Measurements from ENCODE around the gene PGLYRP4.

PGLYRP4 gene

GRCh38 chr1:153396461-153396860 lies 47.8 kb upstream of the PGLYRP4 start:
- peaks cover 5% of the 10 kb centered on the region for H4K20me1 ChIP-seq (ENCODE audit: insufficient read depth, low read length)
- H3K4me3 ChIP-seq (ENCODE audit: low read depth in 1 of 2, low read length in 2 of 2), result no peak overlapping the region
- H3K79me2 ChIP-seq (ENCODE audit: insufficient read depth, low read length), result no peaks in the 10 kb centered on the region
- no peak overlapping the region for H2AFZ ChIP-seq (ENCODE audit: low read depth, low read length)
- H3K9ac ChIP-seq (ENCODE audit: low read depth, low read length), result no peak overlapping the region
- TF ChIP-seq EZH2 (IDR thresholded peaks at IDR 0.05; ENCODE audit: borderline replicate concordance, low read depth, low read length, severe bottlenecking) (no peak), CTCF (IDR thresholded peaks at IDR 0.05; ENCODE audit: borderline replicate concordance, extremely low read depth, low read length, poor library complexity, severe bottlenecking) (no peak)
- H3K27ac ChIP-seq (ENCODE audit: low read length), result no peak overlapping the region
- no peaks in the 10 kb centered on the region for H3K27me3 ChIP-seq (ENCODE audit: insufficient read depth, low read length, poor library complexity)
- DNase-seq (no peak), ATAC-seq (ENCODE audit: insufficient read depth, low read depth) (no peak)
- no peaks in the 10 kb centered on the region for H3K36me3 ChIP-seq (ENCODE audit: insufficient read depth, low read length)
- no peaks in the 10 kb centered on the region for H3K4me1 ChIP-seq (ENCODE audit: insufficient read depth, low read length)
- H3K9me3 ChIP-seq (ENCODE audit: insufficient read depth, low read length, severe bottlenecking), result no peaks in the 10 kb centered on the region
- no peak overlapping the region for H3K4me2 ChIP-seq (ENCODE audit: insufficient read depth, low read length)

GRCh38 chr1:153395776-153396175 lies 47.1 kb upstream of the PGLYRP4 start:
- H3K4me2 ChIP-seq (ENCODE audit: insufficient read depth, low read length), result no peak overlapping the region
- H3K27ac ChIP-seq (ENCODE audit: low read length), result no peak overlapping the region
- no peak overlapping the region for H3K4me3 ChIP-seq (ENCODE audit: low read depth in 1 of 2, low read length in 2 of 2)
- no peak overlapping the region for H3K9ac ChIP-seq (ENCODE audit: low read depth, low read length)
- no peaks in the 10 kb centered on the region for H3K79me2 ChIP-seq (ENCODE audit: insufficient read depth, low read length)
- H3K4me1 ChIP-seq (ENCODE audit: insufficient read depth, low read length), result no peaks in the 10 kb centered on the region
- no peak for ATAC-seq (ENCODE audit: insufficient read depth, low read depth)
- no peak for DNase-seq
- TF ChIP-seq CTCF (IDR thresholded peaks at IDR 0.05; ENCODE audit: borderline replicate concordance, extremely low read depth, low read length, poor library complexity, severe bottlenecking) (no peak), EZH2 (IDR thresholded peaks at IDR 0.05; ENCODE audit: borderline replicate concordance, low read depth, low read length, severe bottlenecking) (no peak)
- H4K20me1 ChIP-seq (ENCODE audit: insufficient read depth, low read length), result peaks cover 7% of the 10 kb centered on the region
- H3K27me3 ChIP-seq (ENCODE audit: insufficient read depth, low read length, poor library complexity), result no peaks in the 10 kb centered on the region
- no peak overlapping the region for H2AFZ ChIP-seq (ENCODE audit: low read depth, low read length)
- H3K36me3 ChIP-seq (ENCODE audit: insufficient read depth, low read length), result no peaks in the 10 kb centered on the region
- H3K9me3 ChIP-seq (ENCODE audit: insufficient read depth, low read length, severe bottlenecking), result no peaks in the 10 kb centered on the region

GRCh38 chr1:153395136-153395685 lies 46.6 kb upstream of the PGLYRP4 start:
- Histone ChIP-seq H3K27me3 (ENCODE audit: insufficient read depth, low read length, poor library complexity) (no peaks in the 10 kb centered on the region), H3K9ac (ENCODE audit: low read depth, low read length) (no peak overlapping the region), H3K9me3 (ENCODE audit: insufficient read depth, low read length, severe bottlenecking) (no peaks in the 10 kb centered on the region), H3K4me3 (ENCODE audit: low read depth in 1 of 2, low read length in 2 of 2) (no peak overlapping the region), H3K4me2 (ENCODE audit: insufficient read depth, low read length) (no peak overlapping the region), H3K27ac (ENCODE audit: low read length) (no peak overlapping the region), H3K79me2 (ENCODE audit: insufficient read depth, low read length) (no peaks in the 10 kb centered on the region), H3K36me3 (ENCODE audit: insufficient read depth, low read length) (no peaks in the 10 kb centered on the region), H2AFZ (ENCODE audit: low read depth, low read length) (no peak overlapping the region), H3K4me1 (ENCODE audit: insufficient read depth, low read length) (no peaks in the 10 kb centered on the region), H4K20me1 (ENCODE audit: insufficient read depth, low read length) (peaks cover 7% of the 10 kb centered on the region)
- DNase-seq (no peak), ATAC-seq (ENCODE audit: insufficient read depth, low read depth) (no peak)
- TF ChIP-seq EZH2 (IDR thresholded peaks at IDR 0.05; ENCODE audit: borderline replicate concordance, low read depth, low read length, severe bottlenecking) (no peak), CTCF (IDR thresholded peaks at IDR 0.05; ENCODE audit: borderline replicate concordance, extremely low read depth, low read length, poor library complexity, severe bottlenecking) (no peak)

GRCh38 chr1:153394391-153394790 lies 45.8 kb upstream of the PGLYRP4 start:
- no peak for DNase-seq
- Histone ChIP-seq H3K27me3 (ENCODE audit: insufficient read depth, low read length, poor library complexity) (no peaks in the 10 kb centered on the region), H3K4me3 (ENCODE audit: low read depth in 1 of 2, low read length in 2 of 2) (no peak overlapping the region), H3K27ac (ENCODE audit: low read length) (no peak overlapping the region), H3K36me3 (ENCODE audit: insufficient read depth, low read length) (no peaks in the 10 kb centered on the region), H3K9ac (ENCODE audit: low read depth, low read length) (no peak overlapping the region), H2AFZ (ENCODE audit: low read depth, low read length) (no peak overlapping the region), H3K79me2 (ENCODE audit: insufficient read depth, low read length) (no peaks in the 10 kb centered on the region), H3K4me1 (ENCODE audit: insufficient read depth, low read length) (no peaks in the 10 kb centered on the region), H4K20me1 (ENCODE audit: insufficient read depth, low read length) (peaks cover 7% of the 10 kb centered on the region), H3K9me3 (ENCODE audit: insufficient read depth, low read length, severe bottlenecking) (no peaks in the 10 kb centered on the region), H3K4me2 (ENCODE audit: insufficient read depth, low read length) (no peak overlapping the region)
- no peak for TF ChIP-seq EZH2 (IDR thresholded peaks at IDR 0.05; ENCODE audit: borderline replicate concordance, low read depth, low read length, severe bottlenecking)
- TF ChIP-seq CTCF (IDR thresholded peaks at IDR 0.05; ENCODE audit: borderline replicate concordance, extremely low read depth, low read length, poor library complexity, severe bottlenecking), result no peak
- no peak for ATAC-seq (ENCODE audit: insufficient read depth, low read depth)
